ENCODE measurements around the gene UBE2O.

- TF ChIP-seq, protein P1, sequence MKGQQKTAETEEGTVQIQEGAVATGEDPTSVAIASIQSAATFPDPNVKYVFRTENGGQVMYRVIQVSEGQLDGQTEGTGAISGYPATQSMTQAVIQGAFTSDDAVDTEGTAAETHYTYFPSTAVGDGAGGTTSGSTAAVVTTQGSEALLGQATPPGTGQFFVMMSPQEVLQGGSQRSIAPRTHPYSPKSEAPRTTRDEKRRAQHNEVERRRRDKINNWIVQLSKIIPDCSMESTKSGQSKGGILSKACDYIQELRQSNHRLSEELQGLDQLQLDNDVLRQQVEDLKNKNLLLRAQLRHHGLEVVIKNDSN (CRISPR knock-in tag; IDR thresholded peaks at IDR 0.05): no peak
- TF ChIP-seq CTCF (IDR thresholded peaks at IDR 0.05) (no peak), ELF4 (CRISPR knock-in tag; IDR thresholded peaks at IDR 0.05; ENCODE audit: low read depth) (no peak), ZNF281 (CRISPR knock-in tag; IDR thresholded peaks at IDR 0.05) (no peak), GABPB1 (CRISPR knock-in tag; IDR thresholded peaks at IDR 0.05) (no peak), CREM (CRISPR knock-in tag; IDR thresholded peaks at IDR 0.05) (no peak)
- TF ChIP-seq, protein P2, sequence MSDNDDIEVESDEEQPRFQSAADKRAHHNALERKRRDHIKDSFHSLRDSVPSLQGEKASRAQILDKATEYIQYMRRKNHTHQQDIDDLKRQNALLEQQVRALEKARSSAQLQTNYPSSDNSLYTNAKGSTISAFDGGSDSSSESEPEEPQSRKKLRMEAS (CRISPR knock-in tag; IDR thresholded peaks at IDR 0.05): no peak
Observed at GRCh38 chr17:76416457-76416856, 36.5 kb downstream of the UBE2O start.
